Neuronal stem cell (in vitro differentiated cells): Measurements from ENCODE around the gene ANAPC4.
A peak's percentile ranks its signal among the peaks of the same experiment; 100 is the strongest.

Source experiments
- DNase-seq: peaks from one replicate; pipeline ENCODE4 v3.0.0-alpha.2; 2013; ENCODE audit warnings: low spot score
- H2AFZ ChIP-seq: one replicate; pipeline ENCODE4 v1.6.1; 2013; ENCODE audit warnings: mild to moderate bottlenecking, low read length, inconsistent platforms
- H2AK5ac ChIP-seq: 2 replicates; pipeline ENCODE4 v1.6.1; 2013; ENCODE audit warnings: low read depth, mild to moderate bottlenecking, inconsistent platforms, low read length, moderate library complexity, mixed read lengths
- H2BK120ac ChIP-seq: 2 replicates; pipeline ENCODE4 v1.6.1; 2013; ENCODE audit warnings: low read depth, mild to moderate bottlenecking, inconsistent platforms, low read length, moderate library complexity, mixed read lengths
- H2BK12ac ChIP-seq: one replicate; pipeline ENCODE4 v1.6.1; 2013; ENCODE audit warnings: low read length, inconsistent platforms
- H2BK15ac ChIP-seq: 2 replicates; pipeline ENCODE4 v1.6.1; 2013; ENCODE audit warnings: mild to moderate bottlenecking, low read length, inconsistent platforms, mixed read lengths
- H2BK5ac ChIP-seq: one replicate; pipeline ENCODE4 v1.6.1; 2013; ENCODE audit warnings: inconsistent platforms, mild to moderate bottlenecking, low read length, moderate library complexity
- H3K14ac ChIP-seq: one replicate; pipeline ENCODE4 v1.6.1; 2013; ENCODE audit warnings: low read length, inconsistent platforms
- H3K18ac ChIP-seq: 2 replicates; pipeline ENCODE4 v1.6.1; 2013; ENCODE audit warnings: low read length, inconsistent platforms
- H3K23ac ChIP-seq: 2 replicates; pipeline ENCODE4 v1.6.1; 2013; ENCODE audit warnings: low read depth, mild to moderate bottlenecking, mixed read lengths, low read length, inconsistent platforms; ENCODE audit not compliant: poor library complexity
- H3K27ac ChIP-seq: replicated peaks from 3 replicates; pipeline ENCODE4 v1.5.1; 2013; ENCODE audit warnings: low read length, inconsistent platforms
- H3K27me3 ChIP-seq, 3 experiments: 2 replicates each; pipeline ENCODE4 v1.6.1; 2013; ENCODE audit warnings: low read length in 3 of 3, mild to moderate bottlenecking in 2 of 3, inconsistent platforms in 1 of 3, low read depth in 1 of 3, mixed read lengths in 1 of 3, moderate library complexity in 1 of 3; ENCODE audit not compliant: control insufficient read depth in 3 of 3, insufficient read depth in 3 of 3
- H3K36me3 ChIP-seq, 2 donors: replicated peaks in 1 of 2; 2 replicates each; pipeline ENCODE4 v1.6.1; 2013; ENCODE audit warnings: low read length in 2 of 2; ENCODE audit not compliant: control insufficient read depth in 2 of 2, insufficient read depth in 2 of 2
- H3K4ac ChIP-seq: 2 replicates; pipeline ENCODE4 v1.6.1; 2013; ENCODE audit warnings: inconsistent platforms, mild to moderate bottlenecking, low read length, moderate library complexity
- H3K4me1 ChIP-seq, 2 donors: 1 replicate in 1 of 2; 2 replicates in 1 of 2; pipeline ENCODE4 v1.6.1; 2013; ENCODE audit warnings: low read length in 2 of 2, low read depth in 1 of 2; ENCODE audit not compliant: control insufficient read depth in 2 of 2, insufficient read depth in 1 of 2
- H3K4me2 ChIP-seq: one replicate; pipeline ENCODE4 v1.6.1; 2013; ENCODE audit warnings: mild to moderate bottlenecking, low read length, inconsistent platforms; ENCODE audit not compliant: insufficient read depth, poor library complexity, severe bottlenecking
- H3K4me3 ChIP-seq, 2 donors: 2 replicates each; pipeline ENCODE4 v1.5.1; 2013; ENCODE audit warnings: low read length in 2 of 2, mild to moderate bottlenecking in 2 of 2, inconsistent platforms in 1 of 2, moderate library complexity in 1 of 2
- H3K79me1 ChIP-seq: one replicate; pipeline ENCODE4 v1.6.1; 2013; ENCODE audit warnings: low read depth, mild to moderate bottlenecking, inconsistent platforms, low read length, moderate library complexity
- H3K9ac ChIP-seq: one replicate; pipeline ENCODE4 v1.6.1; 2013; ENCODE audit warnings: mild to moderate bottlenecking, low read depth, low read length, inconsistent platforms; ENCODE audit not compliant: poor library complexity
- H3K9me3 ChIP-seq, 2 donors: replicated peaks in 1 of 2; 2 replicates each; pipeline versions ENCODE3 to v1.6.1; 2013; ENCODE audit warnings: low read length in 2 of 2, mild to moderate bottlenecking in 2 of 2, inconsistent platforms in 1 of 2, low read depth in 1 of 2, mixed read lengths in 1 of 2, moderate library complexity in 1 of 2; ENCODE audit not compliant: control insufficient read depth in 2 of 2, insufficient read depth in 1 of 2
- H4K8ac ChIP-seq: one replicate; pipeline ENCODE4 v1.6.1; 2013; ENCODE audit warnings: low read depth, mild to moderate bottlenecking, inconsistent platforms, low read length, moderate library complexity
- H4K91ac ChIP-seq: one replicate; pipeline ENCODE4 v1.6.1; 2013; ENCODE audit warnings: low read length, low read depth, mild to moderate bottlenecking, inconsistent platforms; ENCODE audit not compliant: poor library complexity
- WGBS, 2 donors: extraction: QIAGEN DNeasy Blood & Tissue Kit; methylation state at CpG; one replicate each; pipeline ENCODE4 v1.1.7; 2013; ENCODE audit warnings: missing lambda C conversion rate in 2 of 2, mixed read lengths in 1 of 2; ENCODE audit not compliant: insufficient read length in 2 of 2, insufficient replicate concordance in 1 of 2; ENCODE audit errors: extremely low coverage in 2 of 2; 5-methylcytosine and 5-hydroxymethylcytosine counted together

ANAPC4 gene

DNA sequence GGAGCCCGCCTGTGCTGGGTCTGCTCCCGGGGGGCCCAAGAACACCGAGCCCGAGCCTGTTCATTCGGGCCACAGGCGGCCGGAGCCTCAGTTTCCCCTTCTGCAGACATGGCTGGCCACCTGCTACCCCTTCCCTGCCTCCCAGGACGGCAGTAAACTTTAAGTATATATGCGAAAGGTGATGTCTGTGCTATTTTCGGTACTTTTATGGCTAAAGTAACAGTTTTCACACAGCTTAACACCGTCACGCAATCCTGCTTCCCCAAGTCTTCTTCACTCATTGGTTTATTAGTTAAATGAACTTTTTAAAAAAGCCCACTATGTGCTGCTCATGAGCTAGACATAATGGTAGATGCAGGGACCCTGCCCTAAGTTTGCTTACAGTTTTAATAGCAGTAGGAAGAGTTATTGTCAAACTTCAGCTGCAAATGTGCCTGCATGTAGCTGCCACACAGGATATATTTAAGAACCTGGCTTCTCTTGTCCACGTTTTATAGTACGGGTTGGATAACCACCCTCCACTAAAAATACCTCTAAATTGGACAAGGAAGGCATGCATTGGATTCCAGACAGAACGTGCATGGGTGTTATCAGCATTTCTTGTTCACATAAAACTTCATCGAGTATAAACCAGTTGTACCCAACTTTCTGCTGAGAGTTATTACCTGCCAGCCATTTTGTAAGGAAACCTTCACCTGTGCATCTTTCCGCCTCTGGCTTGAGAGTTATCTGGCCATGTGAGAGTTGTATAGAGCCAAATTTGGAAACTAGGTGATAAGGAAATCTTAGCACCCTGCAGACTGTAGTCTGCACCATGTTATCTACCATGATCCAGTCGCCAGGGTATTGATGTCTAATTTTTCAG, 741 bp downstream of the ANAPC4 start:
- no peak overlapping the region for H2BK5ac ChIP-seq
- peaks cover 0 to 11% of the 10 kb centered on the region in 2 donors for H3K4me1 ChIP-seq
- peak overlapping the region; percentile 94 for H3K18ac ChIP-seq
- H2BK120ac ChIP-seq, result no peak overlapping the region
- no peak overlapping the region for H3K14ac ChIP-seq
- H3K27me3 ChIP-seq, result no peaks in the 10 kb centered on the region
- H4K91ac ChIP-seq, result no peak overlapping the region
- DNase-seq, result no peak
- no CpG with 5 or more reads among the region's 18 CpGs for WGBS, 2 donors
- H2BK12ac ChIP-seq, result no peak overlapping the region
- peak overlapping the region; percentile 73 to 91 for H3K4me3 ChIP-seq
- H3K36me3 ChIP-seq, result peaks cover 3 to 38% of the 10 kb centered on the region in 2 donors
- no peak overlapping the region for H3K27ac ChIP-seq
- H2AK5ac ChIP-seq, result no peak overlapping the region
- H4K8ac ChIP-seq, result no peak overlapping the region
- H3K4ac ChIP-seq, result no peak overlapping the region
- peaks cover 3% of the 10 kb centered on the region for H3K79me1 ChIP-seq
- no peak overlapping the region for H3K23ac ChIP-seq
- H2BK15ac ChIP-seq, result no peak overlapping the region
- H2AFZ ChIP-seq, result peak overlapping the region; percentile 98
- H3K9me3 ChIP-seq, result no peaks in the 10 kb centered on the region
- H3K9ac ChIP-seq, result peak overlapping the region; percentile 81
- H3K4me2 ChIP-seq, result peak overlapping the region; percentile 75

DNA sequence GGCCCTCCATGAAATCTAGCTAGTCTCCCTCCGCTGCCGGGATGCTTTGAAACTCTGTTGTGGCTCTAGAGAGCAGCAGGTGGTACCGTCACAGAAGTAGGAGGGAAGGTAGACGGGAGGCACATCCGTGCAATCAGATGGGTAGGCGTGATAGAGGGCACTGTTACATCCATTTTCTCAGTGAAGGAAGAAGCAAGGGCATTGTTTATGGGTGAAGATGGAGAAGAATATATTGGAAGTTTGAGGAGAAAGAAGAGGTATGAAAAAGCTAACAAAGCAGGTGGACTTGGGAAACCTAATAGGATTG, 1.3 kb downstream of the ANAPC4 start:
- no peak for DNase-seq
- H3K79me1 ChIP-seq, result peaks cover 3% of the 10 kb centered on the region
- H2BK15ac ChIP-seq, result no peak overlapping the region
- H3K4me2 ChIP-seq, result no peak overlapping the region
- no peak overlapping the region for H2AK5ac ChIP-seq
- no peak overlapping the region for H4K91ac ChIP-seq
- no peak overlapping the region for H3K9ac ChIP-seq
- H3K14ac ChIP-seq, result no peak overlapping the region
- no peak overlapping the region for H3K27ac ChIP-seq
- peaks cover 3 to 41% of the 10 kb centered on the region in 2 donors for H3K36me3 ChIP-seq
- H2AFZ ChIP-seq, result no peak overlapping the region
- H3K4ac ChIP-seq, result no peak overlapping the region
- no CpG with 5 or more reads among the region's 6 CpGs for WGBS, 2 donors
- H2BK12ac ChIP-seq, result no peak overlapping the region
- H3K27me3 ChIP-seq, result no peaks in the 10 kb centered on the region
- no peak overlapping the region for H4K8ac ChIP-seq
- H3K9me3 ChIP-seq, result no peaks in the 10 kb centered on the region
- H3K4me3 ChIP-seq, result peak overlapping the region in 1 of 2 donors; percentile 73
- H3K4me1 ChIP-seq, result peaks cover 0 to 11% of the 10 kb centered on the region in 2 donors
- no peak overlapping the region for H3K18ac ChIP-seq
- no peak overlapping the region for H2BK5ac ChIP-seq
- H2BK120ac ChIP-seq, result no peak overlapping the region
- H3K23ac ChIP-seq, result no peak overlapping the region

DNA sequence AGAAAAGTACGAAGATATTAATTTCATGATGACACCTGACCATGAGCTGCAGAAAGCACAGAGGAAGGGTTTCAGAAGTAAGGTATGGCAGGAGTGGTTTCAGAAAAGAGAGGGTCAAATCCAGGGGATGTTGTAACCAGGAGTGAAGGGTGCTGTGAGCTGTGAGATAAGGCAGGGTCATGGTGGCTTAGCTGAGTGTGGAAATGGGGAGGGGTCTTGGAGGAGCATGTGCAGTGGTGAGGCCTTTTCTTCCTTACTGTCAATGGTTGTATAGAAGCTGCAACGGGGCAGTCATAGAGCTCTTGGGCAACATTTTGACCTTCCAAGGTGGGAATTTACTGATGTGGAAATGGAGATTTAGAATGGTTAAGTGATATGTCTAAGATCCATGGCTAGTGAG, 2.5 kb downstream of the ANAPC4 start:
- Histone ChIP-seq H3K27ac (no peak overlapping the region), H3K27me3 (no peaks in the 10 kb centered on the region), H3K36me3 (peaks cover 7 to 53% of the 10 kb centered on the region in 2 donors), H3K79me1 (peaks cover 3% of the 10 kb centered on the region), H3K4me1 (peaks cover 0 to 11% of the 10 kb centered on the region in 2 donors), H3K9me3 (no peaks in the 10 kb centered on the region), H3K18ac (no peak overlapping the region), H3K23ac (no peak overlapping the region), H4K91ac (peak overlapping the region; percentile 14), H3K4ac (no peak overlapping the region), H2AK5ac (no peak overlapping the region), H2BK12ac (no peak overlapping the region), H3K9ac (no peak overlapping the region), H3K4me2 (no peak overlapping the region), H2BK120ac (no peak overlapping the region), H2BK5ac (no peak overlapping the region), H3K4me3 (no peak overlapping the region), H2AFZ (no peak overlapping the region), H2BK15ac (no peak overlapping the region), H4K8ac (no peak overlapping the region), H3K14ac (no peak overlapping the region)
- no CpG with 5 or more reads among the region's 2 CpGs for WGBS, 2 donors
- DNase-seq, result no peak

DNA sequence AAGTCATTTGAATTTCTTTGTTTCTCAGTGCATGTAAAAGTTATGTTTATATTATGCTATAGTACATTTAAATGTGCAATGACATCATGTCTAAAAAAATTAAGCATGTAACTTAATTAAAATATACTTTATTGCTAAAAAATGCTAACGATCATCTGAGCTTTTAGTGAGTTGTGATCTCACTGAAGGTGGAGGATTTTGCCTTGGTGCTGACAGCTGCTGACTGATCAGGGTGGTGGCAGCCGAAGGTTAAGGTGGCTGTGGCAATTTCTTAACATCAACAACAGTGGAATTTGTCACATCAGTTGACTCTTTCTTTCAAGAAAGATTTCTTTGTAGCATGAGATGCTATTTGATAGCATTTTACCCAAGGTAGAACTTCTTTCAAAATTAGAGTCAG, 6.6 kb downstream of the ANAPC4 start:
- H3K27me3 ChIP-seq, result no peaks in the 10 kb centered on the region
- no peak overlapping the region for H2BK12ac ChIP-seq
- H3K4me2 ChIP-seq, result no peak overlapping the region
- H4K8ac ChIP-seq, result no peak overlapping the region
- no peak overlapping the region for H3K14ac ChIP-seq
- H3K4ac ChIP-seq, result no peak overlapping the region
- H2BK15ac ChIP-seq, result no peak overlapping the region
- no peak for DNase-seq
- no peaks in the 10 kb centered on the region for H3K9me3 ChIP-seq
- H2BK5ac ChIP-seq, result no peak overlapping the region
- no peak overlapping the region for H3K4me3 ChIP-seq
- peaks cover 0 to 5% of the 10 kb centered on the region in 2 donors for H3K4me1 ChIP-seq
- no peak overlapping the region for H3K18ac ChIP-seq
- WGBS, 2 donors, result no CpG with 5 or more reads among the region's 2 CpGs
- peaks cover 3% of the 10 kb centered on the region for H3K79me1 ChIP-seq
- H2AK5ac ChIP-seq, result no peak overlapping the region
- no peak overlapping the region for H3K27ac ChIP-seq
- H3K23ac ChIP-seq, result no peak overlapping the region
- H3K9ac ChIP-seq, result no peak overlapping the region
- H3K36me3 ChIP-seq, result peaks cover 8 to 91% of the 10 kb centered on the region in 2 donors
- no peak overlapping the region for H4K91ac ChIP-seq
- H2AFZ ChIP-seq, result no peak overlapping the region
- no peak overlapping the region for H2BK120ac ChIP-seq
